HG02763 (cell line): ENCODE measurements around the gene ZBTB47.

Source experiments
- ATAC-seq: cut with Tn5 transposase; IDR thresholded peaks from one replicate; pipeline ENCODE4 v1.9.1; 2021; ENCODE audit warnings: mild to moderate bottlenecking, moderate library complexity; ENCODE audit not compliant: unreplicated experiment

Gene ZBTB47

GRCh38 chr3:42684632-42685362 lies 31.3 kb downstream of the ZBTB47 start:
- no peak for ATAC-seq

- no peak for ATAC-seq
These were observed 31.9 kb downstream of the ZBTB47 start, which contains the start of gene KLHL40 for GRCh38 chr3:42685363-42685881. Gene KLHL40, plus strand, starts transcription at chr3:42685537. Its CDS starts 82 bp downstream, at chr3:42685619.

GRCh38 chr3:42685891-42686820 lies 32.7 kb downstream of the ZBTB47 start:
- no peak for ATAC-seq

- no peak for ATAC-seq
These were observed 33.5 kb downstream of the ZBTB47 start for GRCh38 chr3:42686832-42687650.

GRCh38 chr3:42688016-42688415 lies 34.5 kb downstream of the ZBTB47 start:
- ATAC-seq = no peak

- ATAC-seq = no peak
These were observed 35.3 kb downstream of the ZBTB47 start for GRCh38 chr3:42688487-42689420.

GRCh38 chr3:42689421-42690014 lies 36.0 kb downstream of the ZBTB47 start:
- ATAC-seq = no peak

GRCh38 chr3:42690191-42690590 lies 36.7 kb downstream of the ZBTB47 start:
- no peak for ATAC-seq

- no peak for ATAC-seq
These were observed 37.5 kb downstream of the ZBTB47 start for GRCh38 chr3:42690766-42691680.

- no peak for ATAC-seq
These were observed 38.5 kb downstream of the ZBTB47 start for GRCh38 chr3:42691816-42692666.

- ATAC-seq = no peak
These were observed 39.4 kb downstream of the ZBTB47 start for GRCh38 chr3:42692667-42693529.

- no peak for ATAC-seq
These were observed 40.0 kb downstream of the ZBTB47 start for GRCh38 chr3:42693530-42693930.

- ATAC-seq = no peak
These were observed 40.9 kb downstream of the ZBTB47 start for GRCh38 chr3:42694366-42694765.

- ATAC-seq = no peak
These were observed 43.1 kb downstream of the ZBTB47 start for GRCh38 chr3:42696356-42697288.

- ATAC-seq = no peak
These were observed 44.0 kb downstream of the ZBTB47 start for GRCh38 chr3:42697289-42698051.
